Activated CD8-positive, alpha-beta memory T cell treated with anti-CD3 and anti-CD28 coated beads for 48 hours (primary cell): Measurements from ENCODE around the gene SYNJ2.
"Not testable (repeated sequence)": the region's sequence is repeated elsewhere in the genome, so short reads cannot be mapped to it uniquely, and the experiment has no call there.

Source experiments
- DNase-seq, 3 experiments: peaks; one replicate each; pipeline ENCODE4 v3.0.0-alpha.2; 2020; ENCODE audit warnings: low read depth in 2 of 3, low spot score in 2 of 3

SYNJ2 gene

GRCh38 chr6:157981395-157982101 is at the start of gene SYNJ2:
SYNJ2 (plus strand) TSS chr6:157981863; CDS start chr6:157981962, 99 bp downstream.
- peak; percentile 50 to 63 (median 51) for DNase-seq

GRCh38 chr6:157935786-157936185 is 45.9 kb upstream of the SYNJ2 start:
- no peak for DNase-seq

GRCh38 chr6:157937318-157937717 is 44.3 kb upstream of the SYNJ2 start:
- DNase-seq: no peak

- no peak for DNase-seq
Measured at GRCh38 chr6:157937916-157938315, 43.7 kb upstream of the SYNJ2 start.

GRCh38 chr6:157940375-157941036 is 41.2 kb upstream of the SYNJ2 start:
- DNase-seq: not testable (repeated sequence)

GRCh38 chr6:157941101-157941863 is 40.4 kb upstream of the SYNJ2 start:
- no peak for DNase-seq

- DNase-seq: no peak
Measured at GRCh38 chr6:157942351-157942750, 39.3 kb upstream of the SYNJ2 start.

- no peak for DNase-seq
Measured at GRCh38 chr6:157943249-157943963, 38.3 kb upstream of the SYNJ2 start.

- DNase-seq: no peak
Measured at GRCh38 chr6:157943964-157944283, 37.7 kb upstream of the SYNJ2 start.

GRCh38 chr6:157944983-157945931 is 36.4 kb upstream of the SYNJ2 start:
- DNase-seq: peak in 2 of 3 experiments; percentile 32 to 54

GRCh38 chr6:157946053-157946617 is 35.5 kb upstream of the SYNJ2 start:
- DNase-seq: no peak

- no peak for DNase-seq
Measured at GRCh38 chr6:157946865-157947532, 34.7 kb upstream of the SYNJ2 start.

GRCh38 chr6:157950899-157951298 is 30.8 kb upstream of the SYNJ2 start:
- not testable (repeated sequence) for DNase-seq

GRCh38 chr6:157951828-157952227 is 29.8 kb upstream of the SYNJ2 start:
- DNase-seq: no peak

- DNase-seq: no peak
Measured at GRCh38 chr6:157952861-157953351, 28.8 kb upstream of the SYNJ2 start.

- no peak for DNase-seq
Measured at GRCh38 chr6:157953580-157954091, 28.0 kb upstream of the SYNJ2 start.

- no peak for DNase-seq
Measured at GRCh38 chr6:157954150-157955117, 27.2 kb upstream of the SYNJ2 start.

GRCh38 chr6:157955675-157956074 is 26.0 kb upstream of the SYNJ2 start:
- no peak for DNase-seq
